H1 (cell line): ENCODE data around the gene LRRC45. TPM values are rescaled to one million over a fixed set of nuclear protein-coding genes. Genes with fewer than 3 reads are reported as not detected.

Source experiments
- ATF2 ChIP-seq: IDR thresholded peaks from 2 replicates; pipeline ENCODE4 v1.6.1; 2012; ENCODE audit warnings: low read length, inconsistent platforms
- EGR1 ChIP-seq: IDR thresholded peaks from 2 replicates; pipeline ENCODE4 v1.6.1; 2011; ENCODE audit warnings: low read depth, low read length, borderline replicate concordance
- KDM4A ChIP-seq: IDR thresholded peaks from one replicate; pipeline ENCODE4 v1.7.1; 2012; ENCODE audit warnings: low read depth, mild to moderate bottlenecking, moderate library complexity, low read length, inconsistent platforms; ENCODE audit not compliant: severe bottlenecking
- TAF7 ChIP-seq: optimal IDR thresholded peaks from 2 replicates; pipeline ENCODE3; 2011; ENCODE audit warnings: low read depth, mild to moderate bottlenecking, inconsistent platforms, low read length, moderate library complexity, borderline replicate concordance
- TBP ChIP-seq: IDR thresholded peaks from 2 replicates; pipeline ENCODE4 v1.6.1; 2011; ENCODE audit warnings: low read depth, low read length, improper control_type of control experiment
- ZNF274 ChIP-seq: IDR thresholded peaks from 2 replicates; pipeline ENCODE4 v1.7.0; 2012; ENCODE audit warnings: low read length, borderline replicate concordance; ENCODE audit errors: extremely low read depth
- polyA plus RNA-seq, 7 experiments: library from polyadenylated mRNA; depleted of rRNA in 3 of 7; stranded (reverse) in 5 of 7; unstranded in 2 of 7; fragments of >200 nt in 5 of 7; fragments of 200-250 nt in 2 of 7; gene quantifications; 1 replicate in 5 of 7; 2 replicates in 1 of 7; 4 replicates in 1 of 7; pipeline versions ENCODE4 v1.2.1 to v1.2.3, GENCODE V29; 2011 to 2013; ENCODE audit warnings: missing spikeins in 2 of 7, mixed read lengths in 2 of 7
- total RNA-seq: library from RNA; stranded (reverse); fragmentation: NEBNext Ultra II Directional; extraction: Animal tissue kit (Norgen Biotek cat#: 25700); gene quantifications from 2 replicates; pipeline ENCODE4 v1.2.1, GENCODE V29; 2021

Gene LRRC45
- total and polyA plus RNA-seq, 2 of the 8 experiments (the other 6 are each of a cell fraction or from before 2014, with no cell fraction given): 11.5 to 29.0 TPM

DNA sequence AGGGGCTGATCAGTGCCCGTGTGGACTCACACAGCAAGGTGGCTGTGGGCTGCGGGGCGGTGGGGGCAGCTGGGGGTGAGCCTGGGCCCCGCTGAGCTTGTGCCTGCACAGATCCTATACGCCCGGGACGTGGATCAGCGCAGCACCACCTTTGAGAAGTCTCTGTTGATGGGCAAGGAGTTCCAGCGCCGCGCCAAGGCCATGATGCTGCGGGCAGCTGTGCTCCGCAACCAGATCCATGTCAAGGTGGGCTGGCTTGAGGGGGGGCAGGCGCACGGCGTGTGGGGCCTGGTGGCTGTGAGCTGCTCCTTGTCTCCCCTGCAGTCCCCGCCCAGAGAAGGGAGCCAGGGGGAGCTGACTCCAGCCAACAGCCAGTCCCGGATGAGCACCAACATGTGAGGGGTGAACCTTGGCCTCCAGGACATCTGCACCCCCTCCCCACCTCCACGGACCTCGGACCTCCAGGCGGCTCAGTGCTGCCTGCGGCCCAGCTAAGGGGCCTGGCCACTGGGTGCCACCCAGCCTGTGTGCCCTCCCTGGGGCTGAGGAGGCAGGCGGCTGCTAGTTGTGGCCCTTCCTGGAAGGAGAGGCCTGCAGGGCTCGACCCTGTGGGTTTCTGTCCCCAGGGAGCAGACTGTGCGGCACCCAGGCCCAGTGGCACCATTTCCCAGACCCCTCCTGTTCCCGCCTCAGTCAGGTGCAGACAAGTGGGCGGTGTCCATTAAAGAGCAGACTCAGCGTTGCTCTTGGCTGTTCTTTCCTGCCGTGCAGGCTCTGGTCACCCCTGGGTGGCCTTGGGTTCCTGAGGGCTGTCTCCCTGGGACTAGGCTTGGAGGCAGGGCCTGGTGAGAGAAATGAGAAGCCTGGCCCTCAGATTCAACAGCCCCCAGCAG lies 33.9 kb downstream of the LRRC45 start (continued):
- TF ChIP-seq TBP: no peak
- TF ChIP-seq ZNF274: no peak
- TF ChIP-seq ATF2: no peak
- no peak for TF ChIP-seq EGR1
- no peak for TF ChIP-seq TAF7
- TF ChIP-seq KDM4A: no peak
